Activated T-cell treated with anti-CD3 and anti-CD28 coated beads for 24 hours (primary cell): ENCODE measurements around the gene ACTG1.

Source experiments
- DNase-seq: peaks from one replicate; pipeline ENCODE4 v3.0.0-alpha.2; 2020; ENCODE audit warnings: low read depth

ACTG1 gene

GRCh38 chr17:81512562-81513371 is at the start of gene ACTG1:
Gene ACTG1 (minus strand): TSS chr17:81512799. CDS start chr17:81512354, 445 bp downstream.
- DNase-seq, result peak; percentile 86

DNA sequence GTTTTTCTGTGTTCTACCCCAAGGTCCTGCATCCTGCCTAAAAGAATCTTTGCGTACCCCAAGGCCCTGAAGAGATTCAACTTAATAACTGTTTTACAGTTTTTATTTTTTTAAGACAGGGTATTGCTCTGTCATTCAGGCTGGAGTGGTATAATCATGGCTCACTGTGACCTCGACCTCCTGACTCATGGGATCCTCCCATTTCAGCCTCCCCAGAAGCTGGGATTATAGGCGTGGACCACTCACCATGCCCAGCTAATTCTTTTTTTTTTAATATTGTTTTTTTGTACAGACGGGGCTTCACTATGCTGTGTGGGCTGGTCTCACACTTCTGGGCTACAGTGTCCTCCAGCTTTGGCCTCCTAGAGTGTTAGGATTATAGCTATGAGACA is 48.9 kb upstream of the ACTG1 start:
- DNase-seq, result no peak

- DNase-seq, result no peak
Measured at GRCh38 chr17:81558941-81559806, 46.6 kb upstream of the ACTG1 start.

DNA sequence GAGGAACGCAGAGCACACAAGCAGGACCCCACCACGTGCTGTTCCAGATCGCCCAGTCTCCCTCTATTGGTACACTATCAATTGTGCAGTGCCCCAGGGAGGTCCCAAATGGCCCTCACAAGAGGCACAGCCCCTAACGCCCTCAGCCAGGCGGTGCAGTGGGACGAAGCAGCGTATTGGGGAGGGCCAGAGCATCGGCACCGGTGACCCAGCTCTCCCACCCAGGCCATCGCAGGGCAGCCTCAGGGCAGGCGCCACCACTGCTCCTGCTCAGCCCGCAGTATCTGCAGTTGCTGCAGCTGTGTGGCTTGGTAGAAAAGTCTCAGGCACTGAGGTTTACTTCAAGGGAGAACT is 45.5 kb upstream of the ACTG1 start:
- no peak for DNase-seq

- no peak for DNase-seq
Measured at GRCh38 chr17:81557276-81558114, 44.9 kb upstream of the ACTG1 start.

GRCh38 chr17:81556863-81557262 is 44.3 kb upstream of the ACTG1 start:
- no peak for DNase-seq

DNA sequence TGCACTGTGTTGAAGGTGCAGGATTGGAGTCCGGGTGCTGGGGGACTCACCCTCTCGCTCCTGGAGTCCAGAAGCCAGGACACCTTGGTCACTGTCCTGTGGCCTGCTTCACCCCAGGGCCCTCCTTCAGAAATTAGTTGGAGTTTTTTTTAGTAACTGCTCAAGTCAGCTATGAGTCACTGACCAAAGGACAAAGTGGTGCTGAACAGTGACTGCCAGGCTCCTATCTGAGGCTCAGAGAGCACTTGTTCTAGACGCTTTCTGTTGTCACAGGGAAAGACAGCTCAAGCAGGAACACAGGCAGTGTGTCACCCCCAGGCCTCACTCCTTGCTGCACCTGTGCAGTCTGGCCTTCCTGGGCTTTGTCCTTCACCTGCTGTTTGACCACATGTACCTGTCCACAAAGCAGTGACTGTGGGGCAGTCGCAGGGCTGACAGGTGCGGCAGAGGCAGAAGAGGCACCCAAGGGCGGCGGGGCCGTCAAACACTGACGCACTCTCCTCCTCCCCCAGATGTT is 43.6 kb upstream of the ACTG1 start:
- no peak for DNase-seq

DNA sequence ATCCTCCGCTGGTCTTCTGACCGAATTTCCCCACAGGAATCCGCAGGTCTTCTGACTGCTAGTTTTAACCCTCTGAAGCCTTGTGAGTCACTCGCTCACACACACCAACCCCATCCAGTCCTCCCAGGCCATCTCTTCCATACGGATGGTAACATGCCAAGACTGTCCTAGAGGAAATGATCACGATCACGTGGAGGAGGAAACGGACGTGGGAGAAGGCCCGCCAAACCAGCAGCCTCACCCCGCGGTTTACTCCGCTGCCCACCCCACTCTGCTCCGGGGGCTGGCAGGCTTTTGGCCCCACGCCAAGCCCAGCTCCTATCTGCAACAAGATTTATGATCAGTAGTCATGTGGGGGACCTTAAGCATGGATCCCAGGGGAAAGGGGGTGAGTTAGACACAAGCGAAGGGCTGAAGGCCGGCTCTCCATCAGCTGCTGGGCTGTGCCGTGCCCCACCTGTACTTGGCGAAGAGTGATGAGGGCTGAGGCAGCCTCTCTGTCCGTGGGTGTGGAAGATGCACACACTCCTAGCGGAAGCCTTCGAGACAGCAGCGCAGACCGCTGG is 41.1 kb upstream of the ACTG1 start:
- no peak for DNase-seq

DNA sequence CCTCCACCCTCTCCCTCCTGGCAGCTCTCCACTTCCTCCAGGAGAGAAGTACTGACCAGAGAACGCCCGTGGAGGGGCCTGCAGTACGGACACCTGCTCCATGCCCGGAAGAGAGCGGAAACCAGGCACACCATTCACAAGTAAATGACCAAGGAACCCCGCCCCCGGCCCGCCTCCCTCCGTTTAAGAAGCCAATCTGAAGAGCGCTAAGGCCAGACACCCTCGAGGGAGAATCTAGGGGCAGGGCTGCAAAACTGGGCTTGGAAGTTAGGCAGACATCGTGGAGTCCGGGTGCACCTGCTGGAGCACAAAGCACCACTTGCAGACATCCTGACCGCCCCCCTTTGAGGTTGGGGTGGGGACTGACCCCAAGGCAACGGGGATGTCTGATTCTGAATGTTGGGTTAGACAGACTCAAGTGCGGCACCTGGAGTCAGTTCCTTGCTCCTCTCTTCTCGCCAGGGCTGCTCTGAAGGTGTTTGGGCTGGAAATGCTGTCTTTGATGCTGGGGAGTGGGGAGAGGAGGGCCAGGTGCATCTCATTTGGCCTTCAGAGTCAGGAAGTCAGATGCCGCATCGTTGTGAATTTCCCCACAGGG is 40.5 kb upstream of the ACTG1 start:
- DNase-seq, result peak; percentile 67

DNA sequence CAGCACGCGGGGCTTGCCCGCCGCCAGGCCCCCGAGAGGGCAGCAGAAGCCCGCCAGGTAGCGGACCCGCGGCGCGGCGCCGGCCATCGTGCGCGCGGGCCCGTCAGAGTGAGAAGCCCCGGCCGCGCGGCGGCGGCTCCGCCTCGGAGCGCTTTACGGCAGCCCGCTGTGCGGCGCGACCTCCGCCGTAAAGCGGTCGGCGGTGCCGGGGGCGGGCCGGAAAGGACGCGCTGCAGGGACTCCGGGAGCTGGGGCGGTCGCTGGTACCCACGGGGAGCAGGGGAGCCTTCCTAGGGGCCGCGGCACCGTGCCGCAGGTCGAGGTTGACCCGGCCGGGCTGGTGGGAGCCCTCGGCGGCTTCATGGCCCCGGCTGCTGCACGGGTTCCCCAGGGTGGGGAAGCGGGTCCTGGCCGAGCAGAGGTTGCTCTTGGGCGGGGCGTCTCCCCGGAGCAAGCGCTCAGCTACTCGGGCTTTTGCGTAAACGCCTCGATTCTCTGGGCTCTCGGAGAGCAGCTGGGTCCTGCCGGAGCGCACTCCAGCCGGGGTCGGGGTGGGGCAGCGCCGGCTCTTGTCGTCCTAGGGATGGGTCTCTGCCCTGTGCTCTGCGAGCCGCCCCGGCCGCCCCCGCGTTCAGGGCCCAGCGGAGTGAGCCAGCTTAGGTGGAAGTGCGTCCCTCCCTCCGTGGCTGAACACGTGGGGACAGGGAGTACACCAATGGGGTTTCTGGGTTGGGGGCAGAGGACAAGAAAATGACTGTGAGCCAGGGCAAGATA is 39.8 kb upstream of the ACTG1 start, which contains the start of gene FAAP100:
Gene FAAP100, minus strand, starts transcription at position 110 of the 774 bp plus-strand sequence. Its CDS starts 23 bp downstream, at position 87.
- DNase-seq, result peak; percentile 81

DNA sequence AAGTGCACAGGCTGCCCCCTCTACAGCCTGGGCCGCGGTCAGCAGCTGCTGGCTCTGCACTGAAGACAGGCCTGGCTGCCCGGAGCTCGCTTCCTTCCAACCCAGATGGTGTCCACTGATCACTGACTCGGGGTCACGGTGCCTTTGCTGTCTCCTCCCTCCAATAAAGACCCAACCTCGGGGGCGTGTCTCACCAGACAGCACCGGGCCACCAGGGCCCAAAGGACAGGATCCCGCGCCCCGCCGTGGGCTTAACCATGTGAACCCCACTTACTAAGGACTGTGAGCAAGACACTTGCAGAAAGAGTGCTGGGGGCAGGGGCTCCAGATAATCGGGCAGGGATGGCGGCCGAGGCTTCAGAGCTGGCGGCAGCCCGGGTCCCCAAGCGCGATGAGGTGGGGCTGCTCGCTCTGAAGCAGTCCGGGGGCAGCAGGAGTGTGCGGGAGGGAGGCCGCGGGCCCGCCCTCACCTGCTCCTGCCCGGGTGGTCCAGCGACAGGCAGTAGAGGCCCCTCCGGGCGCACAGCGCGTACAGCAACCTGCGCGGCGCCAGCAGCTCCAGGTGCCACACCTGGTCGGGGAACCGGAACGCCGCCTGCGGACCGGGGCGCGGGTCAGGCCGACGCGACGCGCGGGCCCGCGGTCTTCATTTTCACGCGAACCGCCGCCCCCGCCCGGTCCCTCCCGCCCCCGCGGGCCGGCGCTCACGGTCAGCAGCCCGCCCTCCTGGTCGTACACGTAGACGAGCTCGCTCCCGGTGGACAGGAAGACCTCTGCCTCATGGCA is 39.1 kb upstream of the ACTG1 start:
- no peak for DNase-seq

DNA sequence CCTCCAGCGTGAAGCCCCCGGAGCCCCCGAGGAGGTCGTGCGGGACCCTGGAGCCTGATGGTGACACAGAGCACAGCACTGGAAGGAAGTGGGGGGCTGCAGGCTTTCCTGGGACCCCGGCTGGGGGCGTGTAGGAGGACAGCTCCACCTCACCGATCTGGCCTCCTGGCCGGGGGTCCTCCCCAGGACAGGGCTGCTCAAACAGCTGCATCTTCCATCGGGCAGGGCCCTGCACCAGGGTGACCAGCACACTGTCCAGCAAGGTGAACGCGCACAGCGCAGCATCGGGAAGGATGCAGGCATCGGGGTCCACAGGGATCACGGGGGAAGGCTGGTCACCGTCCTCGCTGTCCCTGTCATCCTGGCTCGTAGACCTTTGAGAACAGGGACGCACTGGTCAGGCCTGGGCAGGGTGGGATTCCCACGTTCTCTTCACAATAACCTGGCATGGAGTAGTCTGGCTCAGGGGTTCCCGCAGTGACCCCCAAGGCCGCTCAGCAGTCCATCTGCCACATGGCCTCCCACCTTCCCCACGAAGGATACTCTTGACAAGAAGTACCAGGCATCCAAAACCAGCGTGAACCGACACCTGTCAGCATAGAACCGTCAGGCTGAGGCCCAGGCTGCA is 38.3 kb upstream of the ACTG1 start:
- no peak for DNase-seq

- DNase-seq, result no peak
Measured at GRCh38 chr17:81550285-81550684, 37.7 kb upstream of the ACTG1 start.

GRCh38 chr17:81549826-81550225 is 37.2 kb upstream of the ACTG1 start:
- DNase-seq, result no peak

GRCh38 chr17:81549031-81549557 is 36.5 kb upstream of the ACTG1 start:
- no peak for DNase-seq

GRCh38 chr17:81547614-81547982 is 35.0 kb upstream of the ACTG1 start:
- DNase-seq, result no peak

DNA sequence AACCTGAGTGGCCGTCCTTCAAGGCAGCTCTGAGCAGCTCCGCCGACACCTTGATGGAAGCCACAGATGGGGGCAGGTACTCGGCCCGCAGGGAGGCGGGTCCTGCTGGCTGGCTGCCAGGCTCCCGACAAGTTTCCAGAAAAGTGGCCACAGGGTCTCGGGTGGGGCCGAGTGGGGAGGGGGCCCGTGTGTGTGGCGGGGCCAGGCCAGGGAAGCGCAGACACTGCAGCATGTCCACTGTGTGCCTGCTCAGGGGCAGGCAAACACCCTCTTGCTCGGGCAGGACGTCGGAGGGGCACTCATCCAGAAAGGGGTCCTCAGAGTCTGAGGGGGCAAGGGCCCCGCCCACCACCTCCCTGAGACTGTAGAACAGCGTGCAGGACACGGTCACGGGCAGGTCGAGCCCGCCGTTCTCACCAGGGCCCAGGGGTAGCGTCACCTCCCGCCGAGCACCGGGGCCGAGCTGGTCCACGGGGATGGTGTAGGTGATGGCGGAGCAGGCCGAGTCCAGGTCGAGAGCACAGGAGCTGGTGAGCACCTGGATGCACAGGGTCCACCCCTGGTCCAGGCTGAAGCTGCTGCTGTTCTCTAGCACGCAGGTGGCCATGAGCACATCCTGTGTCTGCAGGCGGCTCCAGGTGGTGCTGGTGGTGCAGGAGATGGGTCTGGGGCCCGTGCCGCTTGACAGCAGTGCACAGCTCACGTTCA is 34.5 kb upstream of the ACTG1 start:
- DNase-seq, result no peak
